Caco-2 (cell line): ENCODE data around the gene ELAVL1. TPM values are rescaled to one million over a fixed set of nuclear protein-coding genes. Genes with fewer than 3 reads are reported as not detected.

Experiments used
- BruUV-seq: library from RNA; stranded (reverse); fragments of 400-500 nt; replicated peaks from 2 replicates; lab custom pipeline; 2021; lab: Mats Ljungman, UMichigan
- CTCF ChIA-PET: fragments of 300-600 bp; sonication (Branson Sonifier 250); formaldehyde crosslinking; loops from one replicate; lab custom pipeline; 2022; ENCODE audit warnings: antibody characterized with exemption; lab: Charles Lee
- POLR2A ChIA-PET: fragments of 300-600 bp; sonication (Branson Sonifier 250); formaldehyde crosslinking; loops from one replicate; lab custom pipeline; 2022; ENCODE audit warnings: antibody characterized with exemption; lab: Charles Lee
- DNase-seq, 2 experiments: peaks; one replicate each; pipeline versions ENCODE4 v3.0.0 to v3.0.0-alpha.2; 2020 to 2022
- H3K27me3 ChIP-seq: replicated peaks from 2 replicates; pipeline ENCODE4 v1.6.0; 2011; ENCODE audit warnings: low read length; ENCODE audit not compliant: control insufficient read depth, insufficient read depth
- H3K36me3 ChIP-seq: 2 replicates; pipeline ENCODE4 v1.5.1; 2011; ENCODE audit warnings: low read length; ENCODE audit not compliant: control insufficient read depth, insufficient read depth
- H3K4me1 ChIP-seq: fragments of 250-450 bp; sonication (Bioruptor Pico); 2 replicates; pipeline ENCODE4 v1.5.1; 2020; ENCODE audit warnings: mild to moderate bottlenecking
- H3K4me3 ChIP-seq: 2 replicates; pipeline ENCODE4 v1.5.1; 2011; ENCODE audit warnings: low read depth, mild to moderate bottlenecking, control low read depth, low read length
- H3K9me3 ChIP-seq: fragments of 250-450 bp; sonication (Bioruptor Pico); 2 replicates; pipeline ENCODE4 v1.5.1; 2020; ENCODE audit warnings: mild to moderate bottlenecking, moderate library complexity
- H3K27ac Mint-ChIP-seq: one replicate; pipeline ENCODE4 v1.8.0; 2022; ENCODE audit warnings: mixed read lengths; ENCODE audit not compliant: unreplicated experiment
- H3K27me3 Mint-ChIP-seq: one replicate; pipeline ENCODE4 v1.8.0; 2022; ENCODE audit warnings: mixed read lengths; ENCODE audit not compliant: insufficient read depth, unreplicated experiment
- H3K36me3 Mint-ChIP-seq: one replicate; pipeline ENCODE4 v1.8.0; 2022; ENCODE audit warnings: mild to moderate bottlenecking, mixed read lengths; ENCODE audit not compliant: insufficient read depth, unreplicated experiment
- H3K4me1 Mint-ChIP-seq: one replicate; pipeline ENCODE4 v1.8.0; 2022; ENCODE audit warnings: low read depth, mixed read lengths; ENCODE audit not compliant: unreplicated experiment
- H3K4me3 Mint-ChIP-seq: one replicate; pipeline ENCODE4 v1.8.0; 2022; ENCODE audit warnings: mild to moderate bottlenecking, moderate library complexity, mixed read lengths; ENCODE audit not compliant: unreplicated experiment
- H3K9me3 Mint-ChIP-seq: one replicate; pipeline ENCODE4 v1.8.0; 2022; ENCODE audit warnings: mixed read lengths; ENCODE audit not compliant: unreplicated experiment
- CTCF ChIP-seq, 2 experiments: fragments of 200-600 bp in 1 of 2; IDR thresholded peaks; 1 replicate in 1 of 2; 2 replicates in 1 of 2; pipeline versions ENCODE4 v1.5.1 to v1.8.0; 2011 to 2022; ENCODE audit warnings: antibody characterized with exemption in 1 of 2, control low read depth in 1 of 2, inconsistent platforms in 1 of 2, low read depth in 1 of 2, low read length in 1 of 2, mild to moderate bottlenecking in 1 of 2, moderate library complexity in 1 of 2; ENCODE audit not compliant: insufficient read depth in 1 of 2, severe bottlenecking in 1 of 2, unreplicated experiment in 1 of 2
- intact Hi-C: fragments of 100-400 bp; cut with micrococcal nuclease; formaldehyde crosslinking; loops from one replicate; pipeline ENCODE4 v1.10.0; 2022; ENCODE audit not compliant: unreplicated experiment
- total RNA-seq: library from RNA; stranded (reverse); gene quantifications from 2 replicates; pipeline ENCODE4 v1.2.3, GENCODE V29; 2022

The ELAVL1 gene
- total RNA-seq, 1 experiment from 2014 or later: 117 TPM

GRCh38 chr19:7980168-7980567 is 25.3 kb downstream of the ELAVL1 start:
- Mint-ChIP-seq H3K27me3 (no peaks in the 10 kb centered on the region), H3K27ac (no peak overlapping the region), H3K36me3 (peaks cover 86% of the 10 kb centered on the region), H3K9me3 (no peaks in the 10 kb centered on the region), H3K4me1 (no peaks in the 10 kb centered on the region), H3K4me3 (no peak overlapping the region)
- no TSS peak for BruUV-seq
- Histone ChIP-seq H3K36me3 (no peaks in the 10 kb centered on the region; the same call in 1 of the 2 replicates), H3K27me3 (no peaks in the 10 kb centered on the region), H3K9me3 (no peaks in the 10 kb centered on the region), H3K4me3 (no peak overlapping the region), H3K4me1 (no peaks in the 10 kb centered on the region)
- POLR2A ChIA-PET: no interaction called here
- DNase-seq: no peak
- CTCF ChIA-PET: no interaction called here
- intact Hi-C loops: no loop called here
- no peak for TF ChIP-seq CTCF (IDR thresholded peaks at IDR 0.05; ENCODE audit: insufficient read depth in 1 of 2, low read depth in 1 of 2, low read length in 1 of 2, severe bottlenecking in 1 of 2, unreplicated experiment in 1 of 2)

- peaks cover 86% of the 10 kb centered on the region for H3K36me3 Mint-ChIP-seq
- H3K9me3 Mint-ChIP-seq: no peaks in the 10 kb centered on the region
- Histone ChIP-seq H3K4me1 (no peaks in the 10 kb centered on the region), H3K9me3 (no peaks in the 10 kb centered on the region), H3K4me3 (no peak overlapping the region), H3K36me3 (no peaks in the 10 kb centered on the region; the same call in 1 of the 2 replicates), H3K27me3 (no peaks in the 10 kb centered on the region)
- no peak overlapping the region for H3K4me3 Mint-ChIP-seq
- no peak overlapping the region for H3K27ac Mint-ChIP-seq
- TF ChIP-seq CTCF (IDR thresholded peaks at IDR 0.05; ENCODE audit: insufficient read depth in 1 of 2, low read depth in 1 of 2, low read length in 1 of 2, severe bottlenecking in 1 of 2, unreplicated experiment in 1 of 2): no peak
- no TSS peak for BruUV-seq
- no peaks in the 10 kb centered on the region for H3K4me1 Mint-ChIP-seq
- CTCF ChIA-PET: no interaction called here
- no peaks in the 10 kb centered on the region for H3K27me3 Mint-ChIP-seq
- no peak for DNase-seq
- POLR2A ChIA-PET: no interaction called here
- intact Hi-C loops: no loop called here
These were observed 25.9 kb downstream of the ELAVL1 start for GRCh38 chr19:7979559-7979958.

GRCh38 chr19:7979011-7979410 is 26.4 kb downstream of the ELAVL1 start:
- Histone ChIP-seq H3K9me3 (no peaks in the 10 kb centered on the region), H3K4me1 (no peaks in the 10 kb centered on the region), H3K36me3 (no peaks in the 10 kb centered on the region; the same call in 1 of the 2 replicates), H3K27me3 (no peaks in the 10 kb centered on the region), H3K4me3 (no peak overlapping the region)
- intact Hi-C loops: no loop called here
- CTCF ChIA-PET: no interaction called here
- Mint-ChIP-seq H3K36me3 (peaks cover 86% of the 10 kb centered on the region), H3K4me1 (no peaks in the 10 kb centered on the region), H3K4me3 (no peak overlapping the region), H3K27ac (no peak overlapping the region), H3K9me3 (no peaks in the 10 kb centered on the region), H3K27me3 (no peaks in the 10 kb centered on the region)
- BruUV-seq: no TSS peak
- DNase-seq: no peak
- no peak for TF ChIP-seq CTCF (IDR thresholded peaks at IDR 0.05; ENCODE audit: insufficient read depth in 1 of 2, low read depth in 1 of 2, low read length in 1 of 2, severe bottlenecking in 1 of 2, unreplicated experiment in 1 of 2)
- POLR2A ChIA-PET: no interaction called here
